Skin epidermis (tissue), 12 donors: ENCODE measurements around the gene MAP7D1.
A peak's percentile ranks its signal among the peaks of the same experiment; 100 is the strongest.

Experiments
- H3K27ac ChIP-seq, 21 experiments: fragments of 200-600 bp; sonication (generic) in 11 of 21; one replicate each; pipeline ENCODE4 v1.5.0; 2020; ENCODE audit warnings: mild to moderate bottlenecking in 3 of 21, inconsistent platforms in 2 of 21, moderate library complexity in 2 of 21
- H3K4me3 ChIP-seq, 7 experiments: fragments of 200-600 bp; sonication (generic) in 2 of 7; one replicate each; pipeline ENCODE4 v1.5.0; 2020; ENCODE audit warnings: inconsistent platforms in 2 of 7, mild to moderate bottlenecking in 2 of 7, moderate library complexity in 1 of 7

Gene MAP7D1

GRCh38 chr1:36155408-36156328 is at the start of gene MAP7D1:
Gene MAP7D1, plus strand, starts transcription at chr1:36156160. Its CDS starts 258 bp downstream, at chr1:36156418.
- peak within 1 kb of the TSS; percentile 83 to 99 (median 93) for H3K4me3 ChIP-seq
- H3K27ac ChIP-seq: peak within 1 kb of the TSS; percentile 91 to 100 (median 99)

GRCh38 chr1:36106269-36106668 is 49.7 kb upstream of the MAP7D1 start:
- no peak overlapping the region for H3K4me3 ChIP-seq
- no peak overlapping the region for H3K27ac ChIP-seq

GRCh38 chr1:36107394-36107793 is 48.6 kb upstream of the MAP7D1 start:
- no peak overlapping the region for H3K4me3 ChIP-seq
- no peak overlapping the region for H3K27ac ChIP-seq

GRCh38 chr1:36108314-36108713 is 47.6 kb upstream of the MAP7D1 start:
- H3K27ac ChIP-seq: peak overlapping the region in 8 of 21 experiments; percentile 9 to 69 (median 32)
- no peak overlapping the region for H3K4me3 ChIP-seq

GRCh38 chr1:36109041-36109679 is 46.8 kb upstream of the MAP7D1 start:
- no peak overlapping the region for H3K4me3 ChIP-seq
- peak overlapping the region in 12 of 21 experiments; percentile 8 to 69 (median 31) for H3K27ac ChIP-seq

GRCh38 chr1:36111151-36111550 is 44.8 kb upstream of the MAP7D1 start:
- H3K4me3 ChIP-seq: no peak overlapping the region
- no peak overlapping the region for H3K27ac ChIP-seq

GRCh38 chr1:36112823-36113222 is 43.1 kb upstream of the MAP7D1 start:
- Histone ChIP-seq H3K27ac (no peak overlapping the region), H3K4me3 (no peak overlapping the region)

GRCh38 chr1:36114371-36114770 is 41.6 kb upstream of the MAP7D1 start:
- H3K4me3 ChIP-seq: no peak overlapping the region
- peak overlapping the region in 2 of 21 experiments; percentile 48 to 53 for H3K27ac ChIP-seq

- Histone ChIP-seq H3K4me3 (no peak overlapping the region), H3K27ac (peak overlapping the region in 8 of 21 experiments; percentile 17 to 62 (median 38))
These were observed 40.7 kb upstream of the MAP7D1 start for GRCh38 chr1:36115200-36115669.

- peak overlapping the region in 5 of 21 experiments; percentile 9 to 62 (median 24) for H3K27ac ChIP-seq
- no peak overlapping the region for H3K4me3 ChIP-seq
These were observed 40.0 kb upstream of the MAP7D1 start for GRCh38 chr1:36115931-36116330.

GRCh38 chr1:36116901-36117300 is 39.1 kb upstream of the MAP7D1 start:
- Histone ChIP-seq H3K4me3 (no peak overlapping the region), H3K27ac (peak overlapping the region in 1 of 21 experiments; percentile 23)

- peak overlapping the region in 1 of 21 experiments; percentile 7 for H3K27ac ChIP-seq
- no peak overlapping the region for H3K4me3 ChIP-seq
These were observed 37.3 kb upstream of the MAP7D1 start for GRCh38 chr1:36118447-36119204.

- peak overlapping the region in 2 of 21 experiments; percentile 7 to 35 for H3K27ac ChIP-seq
- H3K4me3 ChIP-seq: no peak overlapping the region
These were observed 36.5 kb upstream of the MAP7D1 start for GRCh38 chr1:36119456-36119855.

GRCh38 chr1:36122062-36123030 is 33.6 kb upstream of the MAP7D1 start:
- Histone ChIP-seq H3K4me3 (no peak overlapping the region), H3K27ac (peak overlapping the region in 5 of 21 experiments; percentile 17 to 65 (median 55))

- Histone ChIP-seq H3K27ac (peak overlapping the region in 11 of 21 experiments; percentile 5 to 65 (median 45)), H3K4me3 (no peak overlapping the region)
These were observed 32.6 kb upstream of the MAP7D1 start for GRCh38 chr1:36123356-36123755.

- H3K4me3 ChIP-seq: peak overlapping the region in 6 of 7 experiments; percentile 12 to 44 (median 22)
- H3K27ac ChIP-seq: peak overlapping the region in 7 of 21 experiments; percentile 15 to 77 (median 59)
These were observed 31.4 kb upstream of the MAP7D1 start for GRCh38 chr1:36124404-36125128.

GRCh38 chr1:36125129-36125991 is 30.6 kb upstream of the MAP7D1 start, which contains the start of gene COL8A2:
Gene COL8A2, minus strand, starts transcription at chr1:36125222. Its CDS starts 24,980 bp downstream, at chr1:36100242.
- Histone ChIP-seq H3K27ac (peak within 1 kb of the TSS in 12 of 21 experiments; percentile 11 to 82 (median 58)), H3K4me3 (peak within 1 kb of the TSS in 6 of 7 experiments; percentile 21 to 44 (median 27))
